GM12891 (cell line): ENCODE data around the gene ESPNL.

ENCODE experiments used
- DNase-seq: peaks from one replicate; pipeline ENCODE4 v3.0.0; 2011; ENCODE audit warnings: low spot score; ENCODE audit not compliant: insufficient read length
- FAIRE-seq: peaks from 2 replicates; lab custom pipeline; 2011; peaks lifted over from hg19 to GRCh38; lab: Jason Lieb, UNC
- PAX5 ChIP-seq: IDR thresholded peaks from 2 replicates; pipeline ENCODE4 v1.6.1; 2011; ENCODE audit warnings: low read length, moderate library complexity, mild to moderate bottlenecking; ENCODE audit not compliant: insufficient read depth, severe bottlenecking
- POLR2A ChIP-seq: IDR thresholded peaks from 2 replicates; pipeline ENCODE4 v1.6.1; 2011; ENCODE audit warnings: low read depth, low read length, control low read depth
- POLR2AphosphoS5 ChIP-seq: IDR thresholded peaks from 2 replicates; pipeline ENCODE4 v1.6.1; 2011; ENCODE audit warnings: low read depth, low read length, control low read depth
- POU2F2 ChIP-seq: IDR thresholded peaks from 2 replicates; pipeline ENCODE4 v1.6.1; 2011; ENCODE audit warnings: low read depth, mild to moderate bottlenecking, control low read depth, low read length, moderate library complexity
- SPI1 ChIP-seq: IDR thresholded peaks from 2 replicates; pipeline ENCODE4 v1.6.1; 2011; ENCODE audit warnings: low read depth, low read length, control low read depth
- TAF1 ChIP-seq: IDR thresholded peaks from 2 replicates; pipeline ENCODE4 v1.6.1; 2011; ENCODE audit warnings: low read depth, low read length, control low read depth

Gene ESPNL

GRCh38 chr2:238142382-238143205, 42.5 kb downstream of the ESPNL start:
- no peak for TF ChIP-seq TAF1
- no peak for TF ChIP-seq POU2F2
- TF ChIP-seq SPI1 = no peak
- TF ChIP-seq POLR2A = no peak
- FAIRE-seq = no peak
- no peak for DNase-seq

GRCh38 chr2:238143239-238143951, 43.3 kb downstream of the ESPNL start:
- no peak for DNase-seq
- no peak for FAIRE-seq
- TF ChIP-seq POU2F2 = no peak
- TF ChIP-seq SPI1 = no peak
- TF ChIP-seq POLR2AphosphoS5 = no peak
- no peak for TF ChIP-seq POLR2A
- TF ChIP-seq TAF1 = no peak
- no peak for TF ChIP-seq PAX5

GRCh38 chr2:238144262-238144661, 44.1 kb downstream of the ESPNL start:
- no peak for DNase-seq
- no peak for TF ChIP-seq SPI1
- TF ChIP-seq PAX5 = no peak
- TF ChIP-seq POLR2A = no peak
- no peak for TF ChIP-seq POLR2AphosphoS5
- no peak for TF ChIP-seq TAF1
- no peak for TF ChIP-seq POU2F2

GRCh38 chr2:238145046-238145445, 44.9 kb downstream of the ESPNL start:
- DNase-seq (no peak), FAIRE-seq (no peak)
- TF ChIP-seq POLR2AphosphoS5 (no peak), TAF1 (no peak), POU2F2 (no peak), POLR2A (no peak), PAX5 (no peak), SPI1 (no peak)

More at GRCh38 chr2:238144262-238144661, 44.1 kb downstream of the ESPNL start:
- FAIRE-seq = no peak

GRCh38 chr2:238145851-238146250, 45.7 kb downstream of the ESPNL start:
- DNase-seq = no peak
- no peak for TF ChIP-seq PAX5
- TF ChIP-seq SPI1 = no peak
- TF ChIP-seq TAF1 = no peak
- FAIRE-seq = no peak

GRCh38 chr2:238146884-238147544, 46.9 kb downstream of the ESPNL start:
- DNase-seq (no peak), FAIRE-seq (no peak)

GRCh38 chr2:238148981-238149380, 48.8 kb downstream of the ESPNL start:
- TF ChIP-seq POLR2AphosphoS5 (no peak), PAX5 (no peak)
- no peak for DNase-seq
- no peak for FAIRE-seq

More at GRCh38 chr2:238146884-238147544, 46.9 kb downstream of the ESPNL start:
- TF ChIP-seq SPI1 = no peak
- TF ChIP-seq POLR2AphosphoS5 = no peak
- TF ChIP-seq POU2F2 = no peak
- TF ChIP-seq POLR2A = no peak
- TF ChIP-seq TAF1 = no peak
- TF ChIP-seq PAX5 = no peak

- DNase-seq = no peak
- no peak for TF ChIP-seq PAX5
- no peak for FAIRE-seq
Observed at GRCh38 chr2:238149841-238150572, 49.9 kb downstream of the ESPNL start.

GRCh38 chr2:238150686-238151085, 50.5 kb downstream of the ESPNL start:
- FAIRE-seq = no peak

GRCh38 chr2:238151205-238151604, 51.1 kb downstream of the ESPNL start:
- FAIRE-seq (no peak), DNase-seq (no peak)
- TF ChIP-seq TAF1 = no peak
- no peak for TF ChIP-seq POU2F2
- TF ChIP-seq POLR2A = no peak
- TF ChIP-seq SPI1 = no peak
- TF ChIP-seq POLR2AphosphoS5 = no peak
- no peak for TF ChIP-seq PAX5

More at GRCh38 chr2:238150686-238151085, 50.5 kb downstream of the ESPNL start:
- TF ChIP-seq POU2F2 (no peak), SPI1 (no peak), TAF1 (no peak), PAX5 (no peak), POLR2A (no peak), POLR2AphosphoS5 (no peak)
- no peak for DNase-seq
